Ishikawa (cell line): ENCODE measurements around the gene SBNO2.

Source experiments
- CEBPB ChIP-seq: IDR thresholded peaks from 2 replicates; pipeline ENCODE4 v1.6.1; 2012
- CREB1 ChIP-seq: IDR thresholded peaks from 2 replicates; pipeline ENCODE4 v1.6.1; 2012; ENCODE audit warnings: low read depth
- EGR1 ChIP-seq: IDR thresholded peaks from 2 replicates; pipeline ENCODE4 v1.6.1; 2012
- EP300 ChIP-seq: IDR thresholded peaks from 2 replicates; pipeline ENCODE4 v1.6.1; 2012; ENCODE audit warnings: borderline replicate concordance
- FOXM1 ChIP-seq: IDR thresholded peaks from 2 replicates; pipeline ENCODE4 v1.6.1; 2012; ENCODE audit warnings: low read depth, borderline replicate concordance
- MAX ChIP-seq: IDR thresholded peaks from 2 replicates; pipeline ENCODE4 v1.6.1; 2012
- NFIC ChIP-seq: IDR thresholded peaks from 2 replicates; pipeline ENCODE4 v1.6.1; 2012
- RAD21 ChIP-seq: IDR thresholded peaks from 2 replicates; pipeline ENCODE4 v1.6.1; 2012; ENCODE audit warnings: low read depth
- REST ChIP-seq: IDR thresholded peaks from 2 replicates; pipeline ENCODE4 v1.6.1; 2012; ENCODE audit warnings: low read depth, mild to moderate bottlenecking
- TAF1 ChIP-seq: IDR thresholded peaks from 2 replicates; pipeline ENCODE4 v1.6.1; 2012; ENCODE audit warnings: low read depth, mild to moderate bottlenecking
- TCF12 ChIP-seq: IDR thresholded peaks from 2 replicates; pipeline ENCODE4 v1.6.1; 2012; ENCODE audit warnings: low read depth
- TEAD4 ChIP-seq: IDR thresholded peaks from 2 replicates; pipeline ENCODE4 v1.6.1; 2012
- USF1 ChIP-seq: IDR thresholded peaks from 2 replicates; pipeline ENCODE4 v1.6.1; 2012
- YY1 ChIP-seq: IDR thresholded peaks from 2 replicates; pipeline ENCODE4 v1.6.1; 2012; ENCODE audit warnings: low read depth
- ZBTB7A ChIP-seq: IDR thresholded peaks from 2 replicates; pipeline ENCODE4 v1.6.1; 2012; ENCODE audit warnings: low read depth

The SBNO2 gene

GRCh38 chr19:1073956-1074517, 100.0 kb downstream of the SBNO2 start:
- TF ChIP-seq RAD21 (no peak), ZBTB7A (0 out of 2 replicates have a peak, but pooled peaks have one; percentile 65)

- TF ChIP-seq TCF12 (no peak), REST (no peak), FOXM1 (no peak), CREB1 (no peak), ZBTB7A (no peak), EGR1 (no peak), TEAD4 (no peak), CEBPB (no peak), EP300 (no peak), NFIC (no peak), RAD21 (no peak), TAF1 (no peak), USF1 (no peak), YY1 (no peak), MAX (no peak)
Observed at GRCh38 chr19:1073063-1073955, 100.8 kb downstream of the SBNO2 start.

GRCh38 chr19:1072371-1073015, 101.6 kb downstream of the SBNO2 start:
- TF ChIP-seq RAD21 (no peak), NFIC (no peak), MAX (no peak), EGR1 (no peak), CEBPB (no peak), ZBTB7A (no peak), CREB1 (no peak), TAF1 (no peak)

- TF ChIP-seq RAD21: no peak
- no peak for TF ChIP-seq TCF12
- TF ChIP-seq FOXM1: no peak
- TF ChIP-seq TEAD4: no peak
- TF ChIP-seq NFIC: no peak
- TF ChIP-seq MAX: peak; percentile 70
- peak; percentile 28; the same call in 1 of the 2 replicates for TF ChIP-seq ZBTB7A
Observed at GRCh38 chr19:1070931-1071791, 102.9 kb downstream of the SBNO2 start.

- no peak for TF ChIP-seq EGR1
- no peak for TF ChIP-seq USF1
- no peak; the same call in 1 of the 2 replicates for TF ChIP-seq ZBTB7A
- no peak for TF ChIP-seq TEAD4
- no peak for TF ChIP-seq TAF1
- TF ChIP-seq RAD21: no peak
- no peak for TF ChIP-seq NFIC
- TF ChIP-seq REST: no peak
- no peak for TF ChIP-seq TCF12
- TF ChIP-seq FOXM1: no peak
Observed at GRCh38 chr19:1070576-1070930, 103.5 kb downstream of the SBNO2 start.
